Upper lobe of left lung (tissue), 6 donors: ENCODE results near the gene DOK1. TPM values are rescaled to one million over a fixed set of nuclear protein-coding genes. Genes with fewer than 3 reads are reported as not detected.

ENCODE experiments used
- ATAC-seq, 2 donors: fragments of 200-7000 bp; cut with Tn5 transposase; one replicate each; pipeline ENCODE4 v1.9.1; 2022; ENCODE audit warnings: mild to moderate bottlenecking in 2 of 2, moderate library complexity in 2 of 2; ENCODE audit not compliant: low FRiP score in 2 of 2
- DNase-seq, 2 donors: peaks; one replicate each; pipeline ENCODE4 v3.0.0-alpha.2; 2019 to 2020
- H3K27ac ChIP-seq, 4 donors: fragments of 200-600 bp; sonication (generic); one replicate each; pipeline ENCODE4 v1.5.1; 2016 to 2019
- H3K27me3 ChIP-seq, 4 donors: fragments of 200-600 bp; sonication (generic); one replicate each; pipeline ENCODE4 v1.5.1; 2017 to 2019
- H3K36me3 ChIP-seq, 4 donors: fragments of 200-600 bp; sonication (generic); one replicate each; pipeline ENCODE4 v1.5.1; 2016 to 2019
- H3K4me1 ChIP-seq, 4 donors: fragments of 200-600 bp; sonication (generic); one replicate each; pipeline ENCODE4 v1.5.1; 2018 to 2019
- H3K4me3 ChIP-seq, 4 donors: fragments of 200-600 bp; sonication (generic); one replicate each; pipeline ENCODE4 v1.5.1; 2017 to 2019; ENCODE audit warnings: mild to moderate bottlenecking in 2 of 4, moderate library complexity in 1 of 4
- H3K9me3 ChIP-seq, 4 donors: fragments of 200-600 bp; sonication (generic); one replicate each; pipeline ENCODE4 v1.5.1; 2018 to 2019
- EP300 ChIP-seq, 4 donors: sonication (generic); formaldehyde crosslinking; IDR thresholded peaks; one replicate each; pipeline ENCODE4 v1.5.1; 2017; ENCODE audit warnings: antibody characterized with exemption in 4 of 4, control low read depth in 2 of 4
- POLR2A ChIP-seq, 4 donors: fragments of 450-650 bp; IDR thresholded peaks; one replicate each; pipeline ENCODE4 v1.5.1; 2016 to 2017; ENCODE audit warnings: antibody characterized with exemption in 4 of 4, mild to moderate bottlenecking in 2 of 4
- POLR2AphosphoS5 ChIP-seq, 2 donors: sonication (generic); formaldehyde crosslinking; IDR thresholded peaks; one replicate each; pipeline ENCODE4 v1.5.1; 2017; ENCODE audit warnings: antibody characterized with exemption in 2 of 2
- WGBS, 2 donors: methylation state at CpG; one replicate each; pipeline ENCODE4 v1.1.5; 2017 to 2018; 5-methylcytosine and 5-hydroxymethylcytosine counted together
- total RNA-seq, 6 donors: library from RNA; depleted of rRNA in 4 of 6; stranded (reverse); fragments of >200 nt in 4 of 6; gene quantifications; one replicate each; pipeline versions ENCODE4 v1.1.0 to v1.2.1, GENCODE V29; 2016 to 2021
- TF ChIP-seq, protein P1 (sequence below), 6 experiments: fragments of 450-650 bp in 4 of 6; fragments of 200-600 bp in 2 of 6; sonication (generic) in 2 of 6; IDR thresholded peaks; one replicate each; pipeline ENCODE4 v1.5.1; 2016 to 2019; ENCODE audit warnings: antibody characterized with exemption in 6 of 6
- donor health status: DM: no; HTN: no; CAD: no; lungs with moderate emphysema.
- donor health status: DM: no; HTN: yes; CAD: no; lungs with severe emphysema.

The DOK1 gene
- total RNA-seq, 6 donors from 2014 or later, result 13.7 to 49.2 (median 38.0) TPM

DNA sequence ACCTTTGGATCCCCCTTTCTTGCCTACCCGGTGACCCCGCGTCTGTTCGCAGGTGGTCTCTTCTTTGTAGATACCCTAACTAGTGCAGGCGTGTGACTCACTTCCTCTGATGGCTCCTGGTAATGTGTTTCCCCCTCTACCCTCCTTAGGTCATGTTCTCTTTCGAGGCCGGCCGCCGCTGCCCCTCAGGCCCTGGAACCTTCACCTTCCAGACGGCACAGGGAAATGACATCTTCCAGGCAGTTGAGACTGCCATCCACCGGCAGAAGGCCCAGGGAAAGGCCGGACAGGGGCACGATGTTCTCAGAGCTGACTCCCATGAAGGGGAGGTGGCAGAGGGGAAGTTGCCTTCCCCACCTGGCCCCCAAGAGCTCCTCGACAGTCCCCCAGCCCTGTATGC is 1.6 kb downstream of the DOK1 start:
- TF ChIP-seq, protein P1, sequence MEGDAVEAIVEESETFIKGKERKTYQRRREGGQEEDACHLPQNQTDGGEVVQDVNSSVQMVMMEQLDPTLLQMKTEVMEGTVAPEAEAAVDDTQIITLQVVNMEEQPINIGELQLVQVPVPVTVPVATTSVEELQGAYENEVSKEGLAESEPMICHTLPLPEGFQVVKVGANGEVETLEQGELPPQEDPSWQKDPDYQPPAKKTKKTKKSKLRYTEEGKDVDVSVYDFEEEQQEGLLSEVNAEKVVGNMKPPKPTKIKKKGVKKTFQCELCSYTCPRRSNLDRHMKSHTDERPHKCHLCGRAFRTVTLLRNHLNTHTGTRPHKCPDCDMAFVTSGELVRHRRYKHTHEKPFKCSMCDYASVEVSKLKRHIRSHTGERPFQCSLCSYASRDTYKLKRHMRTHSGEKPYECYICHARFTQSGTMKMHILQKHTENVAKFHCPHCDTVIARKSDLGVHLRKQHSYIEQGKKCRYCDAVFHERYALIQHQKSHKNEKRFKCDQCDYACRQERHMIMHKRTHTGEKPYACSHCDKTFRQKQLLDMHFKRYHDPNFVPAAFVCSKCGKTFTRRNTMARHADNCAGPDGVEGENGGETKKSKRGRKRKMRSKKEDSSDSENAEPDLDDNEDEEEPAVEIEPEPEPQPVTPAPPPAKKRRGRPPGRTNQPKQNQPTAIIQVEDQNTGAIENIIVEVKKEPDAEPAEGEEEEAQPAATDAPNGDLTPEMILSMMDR (IDR thresholded peaks at IDR 0.05), result no peak

DNA sequence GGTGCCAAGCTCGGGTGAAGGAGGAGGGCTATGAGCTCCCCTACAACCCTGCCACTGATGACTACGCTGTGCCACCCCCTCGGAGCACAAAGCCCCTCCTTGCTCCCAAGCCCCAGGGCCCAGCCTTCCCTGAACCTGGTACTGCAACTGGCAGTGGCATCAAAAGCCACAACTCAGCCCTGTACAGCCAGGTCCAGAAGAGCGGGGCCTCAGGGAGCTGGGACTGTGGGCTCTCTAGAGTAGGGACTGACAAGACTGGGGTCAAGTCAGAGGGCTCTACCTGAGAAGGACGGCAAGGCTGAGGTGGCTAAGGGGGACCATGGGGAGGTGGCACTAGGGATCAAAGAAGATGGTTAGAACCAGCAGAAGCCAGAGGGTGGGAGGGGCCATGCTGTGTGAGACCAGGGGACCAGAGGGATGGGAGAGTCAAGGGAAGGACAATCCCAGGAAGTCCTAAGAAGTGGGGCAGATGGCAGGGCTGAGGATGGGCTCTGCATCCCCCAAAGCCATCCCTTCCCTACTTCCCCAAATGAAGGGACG is 2.4 kb downstream of the DOK1 start:
- WGBS, 2 donors, result 86 to 93% methylated on average over 2 to 6 of the region's 6 CpGs
- Histone ChIP-seq H3K9me3 (no peaks in the 10 kb centered on the region), H3K36me3 (peaks cover 0 to 9% (median 7%) of the 10 kb centered on the region in 4 donors), H3K27me3 (no peaks in the 10 kb centered on the region), H3K4me3 (no peak overlapping the region), H3K4me1 (peaks cover 11 to 25% (median 12%) of the 10 kb centered on the region in 4 donors), H3K27ac (no peak overlapping the region)
- TF ChIP-seq POLR2AphosphoS5 (IDR thresholded peaks at IDR 0.05) (no peak), EP300 (IDR thresholded peaks at IDR 0.05) (no peak), POLR2A (IDR thresholded peaks at IDR 0.05) (no peak)
- TF ChIP-seq, protein P1 (IDR thresholded peaks at IDR 0.05), result no peak
- DNase-seq, result no peak
- ATAC-seq, result no peak

More for the DNA sequence above, 1.6 kb downstream of the DOK1 start:
- peak overlapping the region in 3 of 4 donors; percentile 70 to 97 (median 73) for H3K4me3 ChIP-seq
- H3K36me3 ChIP-seq, result peaks cover 0 to 9% (median 7%) of the 10 kb centered on the region in 4 donors
- peaks cover 11 to 25% (median 12%) of the 10 kb centered on the region in 4 donors for H3K4me1 ChIP-seq
- no peak for ATAC-seq
- H3K9me3 ChIP-seq, result no peaks in the 10 kb centered on the region
- peak overlapping the region in 2 of 4 donors; percentile 88 to 89 for H3K27ac ChIP-seq
- peak in 1 of 2 donors; percentile 80 for DNase-seq
- 77 to 87% methylated on average over 10 to 14 of the region's 14 CpGs for WGBS, 2 donors
- no peaks in the 10 kb centered on the region for H3K27me3 ChIP-seq

GRCh38 chr2:74558284-74559230 is 4.0 kb downstream of the DOK1 start:
- TF ChIP-seq POLR2AphosphoS5 (IDR thresholded peaks at IDR 0.05) (no peak), EP300 (IDR thresholded peaks at IDR 0.05) (no peak), POLR2A (IDR thresholded peaks at IDR 0.05) (no peak)
- TF ChIP-seq, protein P1 (IDR thresholded peaks at IDR 0.05), result no peak
- WGBS, 2 donors, result 58 to 73% methylated on average over 5 to 7 of the region's 7 CpGs
- Histone ChIP-seq H3K4me3 (no peak overlapping the region), H3K36me3 (peaks cover 0 to 9% (median 7%) of the 10 kb centered on the region in 4 donors), H3K27me3 (no peaks in the 10 kb centered on the region), H3K9me3 (no peaks in the 10 kb centered on the region), H3K4me1 (peaks cover 7 to 21% (median 9%) of the 10 kb centered on the region in 4 donors), H3K27ac (no peak overlapping the region)
- ATAC-seq (no peak), DNase-seq (no peak)

DNA sequence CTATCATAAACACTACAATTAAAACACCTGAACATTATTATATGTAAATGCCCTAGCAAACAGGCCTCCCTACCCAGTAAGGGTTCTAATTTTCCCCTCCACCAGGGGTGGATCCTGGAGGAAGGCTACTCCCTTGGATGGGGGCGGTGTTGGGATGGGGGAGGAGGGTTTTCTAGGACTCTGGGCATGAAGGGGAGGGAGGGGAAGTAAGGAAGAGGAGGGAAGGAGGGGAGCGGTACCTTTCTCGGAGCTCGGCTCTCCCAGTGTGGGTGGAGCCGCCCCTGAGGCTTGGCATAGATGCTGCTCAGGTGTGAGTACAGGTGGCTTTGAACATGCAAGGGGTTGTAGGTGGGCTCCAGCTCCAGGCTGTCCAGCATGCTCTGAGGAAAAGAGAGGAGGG is 5.4 kb downstream of the DOK1 start:
- H3K27ac ChIP-seq, result no peak overlapping the region
- H3K4me1 ChIP-seq, result peaks cover 5 to 17% (median 8%) of the 10 kb centered on the region in 4 donors
- ATAC-seq, result no peak

More for the DNA sequence above, 5.4 kb downstream of the DOK1 start:
- H3K36me3 ChIP-seq, result peaks cover 0 to 9% (median 7%) of the 10 kb centered on the region in 4 donors
- DNase-seq, result no peak
- H3K27me3 ChIP-seq, result no peaks in the 10 kb centered on the region
- no peaks in the 10 kb centered on the region for H3K9me3 ChIP-seq
- WGBS, 2 donors, result 53 to 54% methylated on average over 5 of the region's 5 CpGs
- H3K4me3 ChIP-seq, result no peak overlapping the region
- TF ChIP-seq, protein P1 (IDR thresholded peaks at IDR 0.05), result no peak
- TF ChIP-seq POLR2AphosphoS5 (IDR thresholded peaks at IDR 0.05), result no peak
- no peak for TF ChIP-seq EP300 (IDR thresholded peaks at IDR 0.05)
